ENCODE measurements around the gene SLC16A11.
"Not testable (repeated sequence)": the region's sequence is repeated elsewhere in the genome, so short reads cannot be mapped to it uniquely, and the experiment has no call there.

Gene SLC16A11

DNA sequence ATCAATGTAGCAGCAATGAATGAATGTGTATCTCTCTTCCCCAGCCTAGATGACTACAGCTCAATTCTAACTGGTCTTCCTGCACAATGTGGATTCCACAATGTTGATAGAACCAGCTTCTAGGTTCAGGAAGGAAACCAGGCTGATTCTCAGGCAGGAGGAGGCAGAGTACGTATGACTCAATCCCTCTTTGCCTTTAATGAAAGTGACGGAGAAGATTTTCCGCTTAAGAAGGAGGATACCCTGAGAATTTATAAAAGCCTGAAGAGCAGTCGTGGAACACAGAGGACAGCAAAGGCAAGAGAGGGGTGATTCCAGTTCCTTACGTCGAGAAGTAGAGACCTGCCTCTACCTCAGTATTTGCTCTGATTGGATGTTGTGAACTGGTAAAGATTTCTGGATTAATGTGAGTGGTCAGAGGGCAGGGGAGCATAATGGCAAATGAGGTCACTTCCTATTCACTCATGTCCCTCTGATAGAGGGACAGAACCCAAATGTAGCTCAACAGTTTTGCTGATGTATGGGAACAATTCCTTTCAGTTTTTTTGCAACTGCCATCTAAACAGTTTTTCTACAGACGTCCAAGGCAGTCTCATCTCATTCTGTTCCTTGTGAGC, 15.0 kb upstream of the SLC16A11 start:
- no peak for DNase-seq

DNA sequence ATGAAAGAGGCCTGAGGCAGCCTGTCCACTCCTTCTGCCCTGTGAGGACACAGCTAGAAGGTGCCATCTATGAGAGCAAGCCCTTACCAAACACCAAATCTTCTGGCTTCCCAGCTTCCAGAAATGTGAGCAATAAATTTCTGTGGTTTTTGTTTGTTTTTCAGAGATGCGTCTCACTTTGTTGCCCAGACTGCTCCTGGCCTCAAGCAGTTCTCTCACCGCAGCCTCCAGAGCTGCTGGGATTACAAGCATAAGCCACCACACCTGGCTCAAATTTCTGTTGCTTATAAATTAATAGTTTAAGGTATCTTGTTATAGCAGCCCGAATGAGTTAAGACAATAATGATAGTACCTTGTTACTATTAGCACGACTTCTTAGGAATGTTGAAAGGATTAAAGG, 12.5 kb upstream of the SLC16A11 start:
- no peak for DNase-seq

DNA sequence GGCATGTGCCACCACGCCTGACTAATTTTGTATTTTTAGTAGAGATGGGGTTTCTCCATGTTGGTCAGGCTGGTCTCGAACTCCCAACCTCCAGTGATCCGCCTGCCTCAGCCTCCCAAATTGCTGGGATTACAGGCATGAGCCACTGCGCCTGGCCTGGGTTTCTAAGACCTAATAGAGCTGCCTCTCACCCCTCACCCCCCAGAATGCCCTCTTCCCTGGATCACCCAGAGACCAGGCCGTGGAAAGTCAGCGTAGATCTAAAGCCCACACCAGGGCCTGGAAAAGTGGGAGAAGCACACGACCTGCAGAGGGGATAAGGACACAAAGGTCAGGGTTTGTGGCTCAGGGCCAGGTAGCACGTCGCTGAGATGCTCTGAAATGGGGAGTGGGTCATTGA, 6.7 kb upstream of the SLC16A11 start:
- DNase-seq, result not testable (repeated sequence)

DNA sequence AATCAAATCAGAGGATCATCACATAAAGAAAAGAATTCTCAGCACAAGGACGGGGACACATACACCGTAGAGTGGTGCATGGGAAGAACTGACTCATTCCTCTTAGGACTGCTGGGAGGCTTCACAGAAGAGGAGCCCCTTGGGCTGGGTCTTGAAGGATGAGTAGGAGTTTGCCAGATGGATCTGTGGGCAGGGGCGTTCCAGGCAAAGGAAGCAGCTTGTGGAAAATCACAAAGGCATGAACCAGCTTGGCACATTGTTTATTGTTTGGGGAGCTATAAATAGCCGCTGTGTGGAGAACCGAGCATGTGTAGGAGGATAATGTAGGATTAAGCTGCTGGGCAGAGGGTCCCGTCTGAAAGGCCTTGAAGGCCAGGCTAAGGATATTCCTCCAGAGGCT, 5.1 kb upstream of the SLC16A11 start:
- no peak for DNase-seq

DNA sequence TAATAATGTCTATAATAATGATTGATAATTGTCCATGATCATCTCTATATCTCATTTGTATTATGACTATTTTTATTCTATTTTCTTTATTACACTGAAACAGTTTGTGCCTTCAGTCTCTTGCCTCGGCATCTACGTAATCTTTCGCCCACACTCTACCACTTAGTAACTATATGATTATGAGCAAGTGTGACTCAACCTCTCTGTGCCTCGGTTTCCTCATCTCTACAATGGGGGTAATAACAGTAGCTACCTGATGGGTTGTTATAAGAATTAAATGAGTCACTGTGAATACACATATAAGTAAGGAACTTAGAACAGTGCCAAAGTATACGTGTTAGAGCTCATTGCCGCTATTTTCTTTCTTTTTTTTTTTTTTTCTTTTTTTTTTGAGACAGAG, 3.7 kb upstream of the SLC16A11 start:
- DNase-seq, result no peak

DNA sequence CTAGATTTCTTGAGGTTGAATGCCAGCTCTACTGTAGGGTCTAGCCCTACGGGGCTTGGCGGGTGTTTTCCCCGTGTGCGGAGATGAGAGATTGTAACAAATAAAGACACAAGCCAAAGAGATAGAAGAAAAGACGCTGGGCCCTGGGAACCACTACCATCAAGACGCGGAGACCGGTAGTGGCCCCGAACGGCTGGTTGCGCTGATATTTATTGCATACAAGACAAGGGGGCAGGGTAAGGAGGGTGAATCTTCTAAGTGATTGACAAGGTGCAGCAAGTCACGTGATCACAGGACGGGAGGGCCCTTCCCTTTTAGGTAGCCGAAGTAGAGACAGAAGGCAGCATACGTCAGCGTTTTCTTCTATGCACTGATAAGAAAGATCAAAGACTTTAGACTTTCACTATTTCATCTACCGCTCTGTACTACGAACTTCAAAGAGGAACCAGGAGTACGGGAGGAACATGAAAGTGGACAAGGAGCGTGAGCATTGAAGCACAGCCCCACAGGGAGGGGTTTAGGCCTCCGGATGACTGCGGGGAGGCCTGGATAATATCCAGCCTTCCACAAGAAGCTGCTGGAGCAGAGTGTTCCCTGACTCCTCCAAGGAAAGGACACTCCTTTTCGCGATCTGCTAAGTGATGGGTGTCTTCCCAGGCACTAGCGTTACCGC, 3.0 kb upstream of the SLC16A11 start:
- DNase-seq, result peak; percentile 52 to 78

DNA sequence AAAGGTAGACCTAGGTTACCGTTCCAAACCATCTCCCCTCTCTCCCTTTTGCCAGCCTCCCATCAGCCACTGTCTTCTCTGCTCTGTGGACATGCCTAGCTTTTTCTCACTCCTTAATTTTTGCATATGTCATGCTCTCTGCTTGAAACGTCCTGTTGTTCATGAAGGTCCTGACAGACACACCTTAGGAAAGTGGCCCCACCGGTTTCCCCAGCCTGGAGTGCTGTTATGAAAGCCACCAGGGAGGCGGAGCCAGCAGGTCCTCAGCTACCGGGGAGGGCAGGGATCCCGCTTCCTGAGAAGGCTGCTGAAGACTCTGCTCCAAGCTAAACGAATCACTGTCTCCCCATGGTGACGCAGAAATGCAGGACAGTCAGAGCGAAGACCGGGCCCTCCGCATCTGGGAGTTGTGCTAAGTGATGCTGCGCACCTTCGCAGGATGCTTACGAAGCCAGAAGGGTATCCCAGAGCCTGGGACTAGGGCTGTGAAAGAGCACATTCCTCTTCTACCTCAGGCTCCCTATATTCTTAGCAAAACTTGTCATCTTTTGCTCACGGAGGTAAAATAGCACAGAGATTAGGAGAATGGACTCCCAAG, 2.3 kb upstream of the SLC16A11 start:
- peak in 1 of 2 experiments; percentile 19 for DNase-seq

DNA sequence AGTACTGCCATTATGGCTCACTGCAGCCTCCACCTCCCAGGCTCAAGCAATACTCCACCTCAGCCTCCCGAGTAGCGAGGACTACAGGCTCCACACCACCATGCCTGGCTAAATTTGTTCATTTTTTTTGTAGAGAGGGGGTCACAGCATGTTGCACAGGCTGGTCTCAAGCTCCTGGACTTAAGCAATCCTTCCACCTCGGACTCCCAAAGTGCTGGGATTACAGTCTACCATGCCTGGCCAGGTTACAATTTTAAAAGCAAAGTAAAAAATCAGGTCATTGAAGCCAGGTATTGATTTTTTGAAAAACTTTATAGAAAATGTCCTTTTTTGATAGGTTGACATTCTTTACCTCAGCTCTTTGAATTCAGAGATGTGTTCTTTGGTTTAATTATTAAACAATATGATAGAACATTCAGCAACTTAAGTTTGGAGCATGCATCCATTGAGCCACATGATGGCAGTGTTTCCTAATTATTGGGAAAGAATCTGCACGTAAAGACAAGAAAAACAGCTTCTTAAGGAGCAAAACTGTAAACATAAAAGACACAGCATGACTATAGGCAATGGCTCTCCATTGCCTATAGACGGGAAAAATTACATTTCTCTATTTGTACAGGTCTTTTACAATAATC, 1.7 kb upstream of the SLC16A11 start:
- peak in 1 of 2 experiments; percentile 38 for DNase-seq

DNA sequence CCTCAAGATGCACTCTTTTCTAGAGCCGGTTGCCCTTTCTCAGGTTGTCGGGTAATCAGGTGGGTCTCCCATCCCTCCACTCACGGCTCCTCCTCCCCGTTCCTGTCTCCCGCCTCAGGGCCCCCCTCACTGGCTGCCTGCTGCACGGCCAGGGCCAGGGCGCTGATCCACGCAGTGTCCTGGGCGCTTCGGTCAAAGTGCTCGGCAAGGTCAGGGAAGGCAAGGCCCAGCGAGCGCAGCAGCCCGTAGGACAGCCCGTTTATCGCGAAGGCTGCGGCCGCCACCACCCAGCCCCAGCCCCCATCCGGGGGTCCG, 753 bp downstream of the SLC16A11 start:
- DNase-seq, result no peak

DNA sequence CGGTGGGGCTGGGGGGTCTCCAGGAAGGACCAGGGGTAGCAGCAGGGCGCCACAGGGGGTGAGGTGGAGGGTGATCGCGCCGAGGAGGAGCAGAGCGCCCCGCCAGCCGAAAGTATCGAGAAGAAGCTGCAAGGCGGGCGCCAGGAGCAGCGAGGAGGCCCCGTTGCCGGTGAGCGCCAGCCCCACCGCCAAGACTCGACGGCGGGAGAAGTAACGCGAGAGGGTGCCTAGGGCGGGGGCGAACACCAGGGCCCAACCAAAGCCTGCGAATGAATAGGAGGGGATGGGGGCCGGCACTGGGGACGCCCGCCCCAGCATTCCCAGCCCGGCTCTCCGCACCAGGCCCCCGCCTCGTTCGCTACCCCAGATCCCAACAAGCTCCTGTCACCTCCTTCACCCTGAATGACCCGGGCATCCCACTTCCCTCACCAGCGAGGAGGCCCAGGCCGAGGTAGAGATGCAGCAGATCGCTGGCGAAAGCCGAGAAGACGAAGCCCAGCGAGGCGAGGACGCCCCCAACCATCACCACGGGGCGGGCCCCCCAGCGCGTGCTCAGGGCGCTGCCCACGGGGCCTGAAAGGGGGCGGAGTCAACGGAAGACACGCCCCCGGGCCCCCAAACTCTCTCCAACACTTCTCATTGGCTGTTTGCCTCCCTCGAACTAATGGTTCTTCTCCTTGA, 1.3 kb downstream of the SLC16A11 start:
- peak; percentile 34 for DNase-seq

DNA sequence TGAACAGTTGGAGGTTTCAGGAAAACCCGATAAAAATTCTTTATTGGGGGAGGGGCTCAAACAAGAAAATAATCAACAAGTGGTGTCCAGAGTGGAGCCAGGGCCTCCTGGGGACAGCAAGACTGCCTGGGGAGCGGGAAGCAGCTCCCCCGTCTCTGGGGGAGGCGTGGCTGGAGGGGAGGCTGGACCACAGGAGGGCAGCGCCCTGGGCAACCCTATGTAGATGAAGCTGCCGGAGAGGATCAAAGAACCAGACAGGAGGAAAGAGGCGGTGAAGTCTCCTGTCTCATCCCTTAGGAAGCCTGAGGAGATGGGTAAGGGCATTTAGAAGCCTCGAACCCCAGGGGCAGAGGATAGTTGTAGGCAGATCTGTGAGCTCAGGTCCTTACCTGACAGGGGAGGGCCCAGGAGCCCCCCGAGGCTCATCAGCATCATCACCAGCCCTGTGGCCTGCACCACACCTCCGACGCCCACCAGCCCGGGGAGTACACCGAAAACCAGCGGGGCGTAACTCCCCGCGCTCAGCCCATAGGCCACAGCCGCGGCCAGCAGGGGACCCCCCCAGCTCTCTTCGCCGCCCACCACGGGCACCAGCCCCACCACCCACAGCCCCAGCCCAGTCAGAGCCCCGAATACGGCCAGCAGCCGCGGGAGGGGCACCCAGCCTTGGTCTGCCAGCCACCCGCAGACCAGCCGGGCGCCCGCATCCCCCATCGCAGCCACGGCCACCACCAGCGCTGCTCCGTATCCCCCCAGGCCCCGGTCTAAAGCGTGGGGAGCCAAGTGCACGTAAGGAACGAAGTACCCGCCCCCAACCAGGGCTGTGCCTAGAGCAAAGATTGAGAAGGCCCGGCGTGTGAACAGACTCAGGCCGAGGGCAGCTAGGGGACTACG, 2.0 kb downstream of the SLC16A11 start:
- no peak for DNase-seq

DNA sequence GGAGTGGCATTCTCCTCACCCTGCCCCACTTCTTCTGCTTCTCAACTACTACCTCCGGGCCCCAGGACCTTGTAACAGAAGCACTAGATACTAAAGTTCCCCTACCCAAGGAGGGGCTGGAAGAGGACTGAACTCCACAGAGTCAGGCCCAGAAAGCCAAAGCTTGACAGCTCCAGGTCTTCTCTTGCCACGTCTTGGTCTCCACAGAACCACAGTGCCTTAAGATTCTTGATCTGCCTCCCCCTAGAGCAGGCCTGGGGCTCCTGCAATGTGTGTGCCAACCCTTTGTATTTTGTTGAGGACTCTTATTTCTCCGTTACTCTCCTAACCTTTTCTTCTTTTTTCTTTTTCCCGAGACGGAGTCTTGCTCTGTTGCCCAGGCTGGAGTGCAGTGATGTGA, 4.1 kb downstream of the SLC16A11 start:
- DNase-seq, result no peak

DNA sequence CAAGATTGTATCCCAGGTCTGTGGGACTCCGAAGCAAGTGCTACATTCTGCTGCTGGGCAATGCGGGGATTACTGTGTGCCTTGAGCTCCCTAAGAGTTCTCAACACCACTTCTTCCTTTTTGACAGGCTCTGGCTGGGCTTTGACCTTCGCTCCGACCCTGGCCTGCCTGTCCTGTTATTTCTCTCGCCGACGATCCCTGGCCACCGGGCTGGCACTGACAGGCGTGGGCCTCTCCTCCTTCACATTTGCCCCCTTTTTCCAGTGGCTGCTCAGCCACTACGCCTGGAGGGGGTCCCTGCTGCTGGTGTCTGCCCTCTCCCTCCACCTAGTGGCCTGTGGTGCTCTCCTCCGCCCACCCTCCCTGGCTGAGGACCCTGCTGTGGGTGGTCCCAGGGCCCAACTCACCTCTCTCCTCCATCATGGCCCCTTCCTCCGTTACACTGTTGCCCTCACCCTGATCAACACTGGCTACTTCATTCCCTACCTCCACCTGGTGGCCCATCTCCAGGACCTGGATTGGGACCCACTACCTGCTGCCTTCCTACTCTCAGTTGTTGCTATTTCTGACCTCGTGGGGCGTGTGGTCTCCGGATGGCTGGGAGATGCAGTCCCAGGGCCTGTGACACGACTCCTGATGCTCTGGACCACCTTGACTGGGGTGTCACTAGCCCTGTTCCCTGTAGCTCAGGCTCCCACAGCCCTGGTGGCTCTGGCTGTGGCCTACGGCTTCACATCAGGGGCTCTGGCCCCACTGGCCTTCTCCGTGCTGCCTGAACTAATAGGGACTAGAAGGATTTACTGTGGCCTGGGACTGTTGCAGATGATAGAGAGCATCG, 5.6 kb downstream of the SLC16A11 start:
- DNase-seq, result no peak

DNA sequence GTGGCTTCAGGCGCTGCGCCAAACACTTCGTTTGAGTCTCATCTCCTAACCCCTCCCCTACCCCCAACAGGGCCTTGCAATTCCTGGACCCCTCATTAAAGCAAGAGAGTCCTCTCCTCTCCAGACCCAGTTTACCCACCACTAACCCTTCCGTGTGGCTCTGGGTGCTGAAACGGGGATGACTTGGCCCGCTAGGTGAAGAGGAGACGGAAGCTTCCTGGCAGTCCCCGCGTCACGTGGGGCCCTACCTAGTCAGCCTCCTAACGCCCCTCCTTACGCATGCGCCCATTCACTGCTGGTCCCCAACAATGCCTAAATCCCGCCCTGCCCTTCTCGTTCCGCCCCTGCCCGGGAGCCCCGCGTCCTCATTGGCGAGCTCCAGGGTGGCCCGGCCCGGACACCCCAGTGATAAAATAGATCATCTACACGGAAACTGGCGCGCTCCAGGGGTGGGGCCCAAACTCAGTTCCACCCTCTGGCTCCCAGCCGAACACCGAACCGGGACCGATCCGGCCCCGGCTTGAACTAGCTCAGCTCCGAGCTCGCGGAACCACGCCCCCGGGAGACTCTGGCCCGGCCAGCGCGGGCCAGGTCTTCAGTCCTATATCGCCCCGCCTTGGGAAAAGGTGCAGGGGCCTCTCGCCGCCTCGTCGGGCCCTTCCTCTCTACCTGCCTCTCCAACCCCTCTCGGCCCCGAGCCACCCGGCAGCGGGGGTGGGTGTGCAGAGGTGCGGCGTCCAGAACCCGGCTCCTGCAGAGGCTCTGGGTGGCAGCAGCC, 8.1 kb downstream of the SLC16A11 start, which contains the start of gene SLC16A13:
SLC16A13 (plus strand) TSS at position 425 of the 778 bp plus-strand sequence. CDS start 368 bp downstream, outside the sequence.
- peak; percentile 96 to 98 for DNase-seq

DNA sequence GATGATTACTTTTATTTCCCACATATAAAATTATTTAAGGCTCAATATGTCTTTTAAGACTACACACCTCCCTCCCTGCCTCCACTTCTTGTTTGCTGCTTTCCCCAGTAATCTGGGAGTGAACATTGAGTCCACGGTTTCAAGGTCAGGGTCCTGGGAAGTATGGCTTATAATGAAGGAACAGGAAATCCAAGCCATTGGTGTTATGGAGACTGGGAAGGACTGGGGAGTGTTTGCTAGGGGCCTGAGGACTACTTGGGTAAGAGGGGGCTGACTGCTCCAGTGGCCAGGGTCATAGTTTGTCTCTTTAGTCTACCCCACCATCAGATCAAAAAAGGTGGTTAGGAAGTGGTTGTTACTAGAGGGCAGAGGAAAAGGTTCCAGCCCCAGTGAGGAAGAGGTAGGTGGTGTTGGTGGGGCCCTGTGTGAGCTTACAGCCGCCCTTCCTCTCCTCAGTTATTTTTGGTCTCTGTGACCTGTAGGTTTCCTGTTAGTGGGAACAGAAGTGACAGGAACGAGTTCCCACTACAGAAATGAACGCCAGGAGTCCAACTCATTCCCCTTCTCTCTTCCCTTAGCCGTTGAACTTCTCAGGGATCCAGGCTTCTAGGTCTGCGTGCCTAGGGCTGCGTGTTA, 8.8 kb downstream of the SLC16A11 start:
- peak in 1 of 2 experiments; percentile 47 for DNase-seq

DNA sequence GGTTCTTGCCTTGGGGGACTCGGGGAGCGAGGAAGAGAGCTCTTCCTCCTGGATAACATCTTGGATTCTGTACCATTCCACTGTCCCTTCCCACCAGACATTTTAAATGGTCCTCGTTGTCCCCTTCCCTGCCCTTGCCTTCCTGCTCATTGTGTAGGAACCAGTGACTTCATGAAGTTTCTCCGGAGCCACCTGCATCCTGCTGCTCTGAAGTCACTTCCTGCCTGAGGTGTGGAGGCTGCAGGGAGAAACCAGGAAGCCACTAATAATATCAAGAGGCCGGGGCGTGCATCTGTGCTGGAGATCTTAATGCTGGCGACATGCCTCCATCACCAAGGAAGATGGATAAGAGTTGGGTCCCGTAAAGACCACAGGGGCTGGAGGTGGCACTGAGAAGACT, 14.2 kb downstream of the SLC16A11 start:
- DNase-seq, result peak in 1 of 2 experiments; percentile 67

DNA sequence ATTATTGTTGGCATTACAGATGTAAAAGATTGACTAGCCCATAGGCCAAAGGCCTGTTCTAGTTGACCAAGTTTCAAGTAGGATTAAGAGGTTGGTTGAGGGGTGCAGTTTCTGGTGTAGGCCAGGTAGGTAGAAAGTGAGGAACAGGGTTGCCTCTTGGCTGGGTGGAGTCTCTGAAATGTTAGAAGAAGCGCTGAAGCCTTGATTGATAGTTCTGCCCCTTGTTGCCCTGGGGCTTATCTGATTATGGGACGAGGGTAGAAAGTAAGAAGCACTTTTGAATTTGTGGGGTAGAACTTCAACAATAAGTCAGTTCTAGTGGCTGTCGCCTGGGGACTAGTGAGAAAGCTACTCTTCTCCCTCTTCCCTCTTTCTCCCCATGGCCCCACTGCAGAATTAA, 14.8 kb downstream of the SLC16A11 start:
- DNase-seq, result no peak

DNA sequence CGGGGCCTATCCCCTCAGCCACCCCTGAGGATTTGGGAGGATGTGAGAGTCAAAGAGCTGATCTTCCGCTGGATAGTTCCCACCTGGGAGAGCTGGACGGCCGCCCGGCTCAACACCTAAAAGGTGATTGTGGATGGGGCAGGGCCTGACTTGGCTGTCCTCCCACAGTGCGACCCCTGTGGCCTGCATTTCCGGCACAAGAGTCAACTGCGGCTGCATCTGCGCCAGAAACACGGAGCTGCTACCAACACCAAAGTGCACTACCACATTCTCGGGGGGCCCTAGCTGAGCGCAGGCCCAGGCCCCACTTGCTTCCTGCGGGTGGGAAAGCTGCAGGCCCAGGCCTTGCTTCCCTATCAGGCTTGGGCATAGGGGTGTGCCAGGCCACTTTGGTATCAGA, 16.6 kb downstream of the SLC16A11 start:
- DNase-seq, result no peak

DNA sequence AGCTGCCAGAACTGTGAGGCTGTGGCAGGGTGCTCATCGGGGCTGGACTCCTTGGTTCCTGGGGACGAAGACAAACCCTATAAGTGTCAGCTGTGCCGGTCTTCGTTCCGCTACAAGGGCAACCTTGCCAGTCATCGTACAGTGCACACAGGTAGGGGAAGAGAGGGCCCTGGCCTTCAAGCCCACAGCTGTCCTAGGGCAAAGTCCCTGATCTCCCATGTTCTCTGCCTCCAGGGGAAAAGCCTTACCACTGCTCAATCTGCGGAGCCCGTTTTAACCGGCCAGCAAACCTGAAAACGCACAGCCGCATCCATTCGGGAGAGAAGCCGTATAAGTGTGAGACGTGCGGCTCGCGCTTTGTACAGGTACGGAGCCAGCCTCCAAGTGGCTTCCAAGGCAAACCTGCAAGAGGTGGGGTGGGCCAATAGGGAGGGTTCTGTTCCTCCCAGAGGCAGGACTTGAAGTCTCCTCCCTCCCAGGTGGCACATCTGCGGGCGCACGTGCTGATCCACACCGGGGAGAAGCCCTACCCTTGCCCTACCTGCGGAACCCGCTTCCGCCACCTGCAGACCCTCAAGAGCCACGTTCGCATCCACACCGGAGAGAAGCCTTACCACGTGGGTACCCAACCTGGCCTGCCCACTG, 17.3 kb downstream of the SLC16A11 start:
- no peak for DNase-seq

Measured in stimulated activated CD4-positive, alpha-beta T cell treated with anti-CD3 and anti-CD28 coated beads, Interleukin-4, amount 100 ng/mL, for 4 hours (primary cell).